NCI-H446 treated with DMSO at 0.1 percent for 48 hours (cell line): Measurements from ENCODE around the gene ODF4.
"Not testable (repeated sequence)": the region's sequence is repeated elsewhere in the genome, so short reads cannot be mapped to it uniquely, and the experiment has no call there.

Experiments
- DNase-seq: peaks from one replicate; lab custom pipeline; 2025; lab: John Stamatoyannopoulos, UW

ODF4 gene

GRCh38 chr17:8368193-8368592, 28.6 kb downstream of the ODF4 start:
- no peak for DNase-seq

- no peak for DNase-seq
Observed at GRCh38 chr17:8369944-8370343, 30.3 kb downstream of the ODF4 start.

- no peak for DNase-seq
Observed at GRCh38 chr17:8371786-8372185, 32.1 kb downstream of the ODF4 start.

- DNase-seq: no peak
Observed at GRCh38 chr17:8372422-8372821, 32.8 kb downstream of the ODF4 start.

GRCh38 chr17:8373856-8374255, 34.2 kb downstream of the ODF4 start:
- DNase-seq: not testable (repeated sequence)

GRCh38 chr17:8375738-8376259, 36.2 kb downstream of the ODF4 start:
- no peak for DNase-seq

GRCh38 chr17:8376271-8377067, 36.8 kb downstream of the ODF4 start, which contains the start of gene KRABD2:
Gene KRABD2 (minus strand): TSS chr17:8376704.
- peak; percentile 77 for DNase-seq

- no peak for DNase-seq
Observed at GRCh38 chr17:8377422-8377821, 37.8 kb downstream of the ODF4 start.

GRCh38 chr17:8378117-8378516, 38.5 kb downstream of the ODF4 start:
- not testable (repeated sequence) for DNase-seq

GRCh38 chr17:8380049-8380448, 40.4 kb downstream of the ODF4 start:
- no peak for DNase-seq

GRCh38 chr17:8382052-8382879, 42.6 kb downstream of the ODF4 start:
- no peak for DNase-seq

GRCh38 chr17:8382880-8383142, 43.2 kb downstream of the ODF4 start:
- DNase-seq: no peak

GRCh38 chr17:8383143-8383822, 43.6 kb downstream of the ODF4 start, which contains the start of gene RPL26:
Gene RPL26 (minus strand): TSS chr17:8383193. CDS start chr17:8382310, 883 bp downstream.
- DNase-seq: peak; percentile 95

GRCh38 chr17:8384801-8385378, 45.2 kb downstream of the ODF4 start:
- DNase-seq: no peak

GRCh38 chr17:8386841-8387240, 47.2 kb downstream of the ODF4 start:
- no peak for DNase-seq

- no peak for DNase-seq
Observed at GRCh38 chr17:8387914-8388651, 48.4 kb downstream of the ODF4 start.

- no peak for DNase-seq
Observed at GRCh38 chr17:8391711-8392110, 52.1 kb downstream of the ODF4 start.

- no peak for DNase-seq
Observed at GRCh38 chr17:8392274-8392673, 52.6 kb downstream of the ODF4 start.

- DNase-seq: no peak
Observed at GRCh38 chr17:8392674-8393469, 53.2 kb downstream of the ODF4 start.

- DNase-seq: no peak
Observed at GRCh38 chr17:8393470-8394231, 54.0 kb downstream of the ODF4 start.
